Hepatocyte (in vitro differentiated cells): ENCODE data around the gene STAT5B. TPM values are rescaled to one million over a fixed set of nuclear protein-coding genes. Genes with fewer than 3 reads are reported as not detected.
A peak's percentile ranks its signal among the peaks of the same experiment; 100 is the strongest.

ENCODE experiments used
- DNase-seq: peaks from one replicate; pipeline ENCODE4 v3.0.0-alpha.2; 2016; ENCODE audit warnings: low spot score
- H2AFZ ChIP-seq: fragments of 200-600 bp; sonication (generic); 2 replicates; pipeline ENCODE4 v1.6.0; 2016; ENCODE audit warnings: antibody characterized with exemption, mild to moderate bottlenecking
- H3K27ac ChIP-seq: fragments of 200-600 bp; sonication (generic); 2 replicates; pipeline ENCODE4 v1.5.1; 2016; ENCODE audit warnings: mild to moderate bottlenecking
- H3K27me3 ChIP-seq: fragments of 200-600 bp; sonication (generic); 2 replicates; pipeline ENCODE4 v1.6.1; 2016
- H3K36me3 ChIP-seq: fragments of 200-600 bp; sonication (generic); replicated peaks from 2 replicates; pipeline ENCODE4 v1.5.1; 2016; ENCODE audit warnings: low read depth; ENCODE audit not compliant: insufficient read depth
- H3K4me1 ChIP-seq: fragments of 200-600 bp; sonication (generic); 2 replicates; pipeline ENCODE4 v1.5.1; 2016; ENCODE audit warnings: mild to moderate bottlenecking, moderate library complexity; ENCODE audit not compliant: insufficient read depth
- H3K4me2 ChIP-seq: fragments of 200-600 bp; sonication (generic); 2 replicates; pipeline ENCODE4 v1.6.0; 2016
- H3K4me3 ChIP-seq: fragments of 200-600 bp; sonication (generic); 2 replicates; pipeline ENCODE4 v1.5.1; 2016; ENCODE audit warnings: mild to moderate bottlenecking
- H3K79me2 ChIP-seq: fragments of 200-600 bp; sonication (generic); 2 replicates; pipeline ENCODE4 v1.6.0; 2017; ENCODE audit warnings: mild to moderate bottlenecking
- H3K9me2 ChIP-seq: fragments of 200-600 bp; sonication (generic); replicated peaks from 2 replicates; pipeline ENCODE4 v1.6.0; 2017; ENCODE audit warnings: mild to moderate bottlenecking; ENCODE audit not compliant: insufficient read depth
- H3K9me3 ChIP-seq: fragments of 200-600 bp; sonication (generic); 2 replicates; pipeline ENCODE4 v1.5.1; 2016; ENCODE audit warnings: low read depth, mild to moderate bottlenecking
- H4K20me1 ChIP-seq: fragments of 200-600 bp; sonication (generic); 2 replicates; pipeline ENCODE4 v1.6.0; 2016; ENCODE audit warnings: mild to moderate bottlenecking; ENCODE audit not compliant: insufficient read depth, poor library complexity, severe bottlenecking
- EZH2 ChIP-seq: fragments of 200-600 bp; sonication (generic); IDR thresholded peaks from 2 replicates; pipeline ENCODE4 v1.6.1; 2016; ENCODE audit warnings: antibody characterized with exemption, mild to moderate bottlenecking, borderline replicate concordance
- EZH2phosphoT487 ChIP-seq: fragments of 200-600 bp; sonication (generic); IDR thresholded peaks from one replicate; pipeline ENCODE4 v1.6.1; 2018; ENCODE audit warnings: antibody characterized with exemption, mild to moderate bottlenecking, low read depth, moderate library complexity; ENCODE audit not compliant: unreplicated experiment, severe bottlenecking
- WGBS: methylation state at CpG from one replicate; pipeline ENCODE4 v1.1.6; 2016; ENCODE audit warnings: low lambda C conversion rate; ENCODE audit errors: missing lambda C conversion rate; 5-methylcytosine and 5-hydroxymethylcytosine counted together
- polyA plus RNA-seq: library from polyadenylated mRNA; unstranded; fragments of >200 nt; fragmentation: Nextera tagmentation; extraction: Ambion mirVana; gene quantifications from 2 replicates; pipeline ENCODE4 v1.2.1, GENCODE V29; 2016
- total RNA-seq: library from RNA; depleted of rRNA; stranded (reverse); fragments of >200 nt; gene quantifications from 2 replicates; pipeline ENCODE4 v1.2.3, GENCODE V29; 2014
- TF ChIP-seq, protein P1 (sequence below): fragments of 200-600 bp; sonication (generic); IDR thresholded peaks from 2 replicates; pipeline ENCODE4 v1.5.1; 2016; ENCODE audit warnings: antibody characterized with exemption, mild to moderate bottlenecking; ENCODE audit not compliant: poor library complexity

The STAT5B gene
- total RNA-seq (26.0 and 27.9 TPM in 2 replicates), polyA plus RNA-seq (18.7 and 25.7 TPM in 2 replicates)

- H2AFZ ChIP-seq, result peak within 1 kb of the TSS; percentile 97
- no peaks in the 10 kb centered on the region for H4K20me1 ChIP-seq
- H3K4me2 ChIP-seq, result peak within 1 kb of the TSS; percentile 98
- peak within 1 kb of the TSS; percentile 89 for H3K4me3 ChIP-seq
- H3K79me2 ChIP-seq, result peaks cover 44% of the 10 kb centered on the region
- no peak for TF ChIP-seq EZH2phosphoT487
- TF ChIP-seq, protein P1, sequence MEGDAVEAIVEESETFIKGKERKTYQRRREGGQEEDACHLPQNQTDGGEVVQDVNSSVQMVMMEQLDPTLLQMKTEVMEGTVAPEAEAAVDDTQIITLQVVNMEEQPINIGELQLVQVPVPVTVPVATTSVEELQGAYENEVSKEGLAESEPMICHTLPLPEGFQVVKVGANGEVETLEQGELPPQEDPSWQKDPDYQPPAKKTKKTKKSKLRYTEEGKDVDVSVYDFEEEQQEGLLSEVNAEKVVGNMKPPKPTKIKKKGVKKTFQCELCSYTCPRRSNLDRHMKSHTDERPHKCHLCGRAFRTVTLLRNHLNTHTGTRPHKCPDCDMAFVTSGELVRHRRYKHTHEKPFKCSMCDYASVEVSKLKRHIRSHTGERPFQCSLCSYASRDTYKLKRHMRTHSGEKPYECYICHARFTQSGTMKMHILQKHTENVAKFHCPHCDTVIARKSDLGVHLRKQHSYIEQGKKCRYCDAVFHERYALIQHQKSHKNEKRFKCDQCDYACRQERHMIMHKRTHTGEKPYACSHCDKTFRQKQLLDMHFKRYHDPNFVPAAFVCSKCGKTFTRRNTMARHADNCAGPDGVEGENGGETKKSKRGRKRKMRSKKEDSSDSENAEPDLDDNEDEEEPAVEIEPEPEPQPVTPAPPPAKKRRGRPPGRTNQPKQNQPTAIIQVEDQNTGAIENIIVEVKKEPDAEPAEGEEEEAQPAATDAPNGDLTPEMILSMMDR, result no peak
- no peak for TF ChIP-seq EZH2
- H3K27ac ChIP-seq, result peak within 1 kb of the TSS; percentile 96
- H3K9me3 ChIP-seq, result no peaks in the 10 kb centered on the region
- H3K36me3 ChIP-seq, result no peaks in the 10 kb centered on the region
- DNase-seq, result peak; percentile 88
- H3K27me3 ChIP-seq, result no peaks in the 10 kb centered on the region
- H3K4me1 ChIP-seq, result peaks cover 17% of the 10 kb centered on the region
- WGBS, result 3% methylated on average over 25 of the region's 47 CpGs
- no peaks in the 10 kb centered on the region for H3K9me2 ChIP-seq
Observed at GRCh38 chr17:42276359-42276608, at the start of gene STAT5B. STAT5B (minus strand) TSS chr17:42276391; CDS start chr17:42232127, 44,264 bp downstream.

- peak; percentile 54 for DNase-seq
- no peaks in the 10 kb centered on the region for H3K4me1 ChIP-seq
- H3K9me2 ChIP-seq, result no peaks in the 10 kb centered on the region
- no peak overlapping the region for H2AFZ ChIP-seq
- TF ChIP-seq EZH2 (no peak), EZH2phosphoT487 (no peak)
- TF ChIP-seq, protein P1, result no peak
- no peak overlapping the region for H3K4me2 ChIP-seq
- H3K4me3 ChIP-seq, result no peak overlapping the region
- 87% methylated on average over 7 of the region's 7 CpGs for WGBS
- no peaks in the 10 kb centered on the region for H3K36me3 ChIP-seq
- no peaks in the 10 kb centered on the region for H3K9me3 ChIP-seq
- no peaks in the 10 kb centered on the region for H3K27me3 ChIP-seq
- peak overlapping the region; percentile 49 for H3K27ac ChIP-seq
- no peaks in the 10 kb centered on the region for H4K20me1 ChIP-seq
- peaks cover 9% of the 10 kb centered on the region for H3K79me2 ChIP-seq
Observed at GRCh38 chr17:42325026-42325425, 48.8 kb upstream of the STAT5B start.

DNA sequence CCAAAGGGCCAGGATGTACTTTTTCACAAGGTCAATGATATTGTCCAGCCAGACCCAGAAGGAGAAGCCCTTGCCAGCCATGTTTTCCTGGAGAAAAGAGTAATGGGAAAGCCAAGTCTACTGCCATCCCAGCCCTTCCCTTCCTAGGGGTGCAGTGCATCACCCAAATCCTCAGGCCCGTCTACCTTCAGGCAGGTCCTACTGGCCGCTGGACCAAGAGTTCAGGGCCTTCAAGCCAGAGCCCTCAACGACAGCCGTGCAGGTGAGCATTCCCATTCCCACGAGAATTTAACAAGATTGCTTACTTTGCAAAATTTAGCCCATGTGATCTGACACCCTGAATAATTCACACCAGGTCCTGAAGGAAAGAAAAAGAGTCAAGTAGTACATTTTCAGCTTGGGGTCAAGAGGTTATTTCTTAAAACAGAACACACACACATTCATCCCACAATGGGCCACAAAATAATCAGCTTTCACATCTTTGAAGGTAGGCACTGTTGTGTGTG, 47.1 kb upstream of the STAT5B start:
- H3K4me3 ChIP-seq, result no peak overlapping the region
- 85% methylated on average over 5 of the region's 5 CpGs for WGBS
- TF ChIP-seq, protein P1, result no peak
- TF ChIP-seq EZH2 (no peak), EZH2phosphoT487 (no peak)
- no peak overlapping the region for H2AFZ ChIP-seq
- H3K9me2 ChIP-seq, result no peaks in the 10 kb centered on the region
- H4K20me1 ChIP-seq, result no peaks in the 10 kb centered on the region
- H3K4me1 ChIP-seq, result no peaks in the 10 kb centered on the region
- H3K27ac ChIP-seq, result no peak overlapping the region
- H3K4me2 ChIP-seq, result no peak overlapping the region
- no peak for DNase-seq
- no peaks in the 10 kb centered on the region for H3K9me3 ChIP-seq
- H3K36me3 ChIP-seq, result no peaks in the 10 kb centered on the region
- H3K27me3 ChIP-seq, result no peaks in the 10 kb centered on the region
- H3K79me2 ChIP-seq, result peaks cover 9% of the 10 kb centered on the region
